ENCODE data around the gene PATJ.
A peak's percentile ranks its signal among the peaks of the same experiment; 100 is the strongest.
"Not testable (repeated sequence)": the region's sequence is repeated elsewhere in the genome, so short reads cannot be mapped to it uniquely, and the experiment has no call there.

Gene PATJ

DNA sequence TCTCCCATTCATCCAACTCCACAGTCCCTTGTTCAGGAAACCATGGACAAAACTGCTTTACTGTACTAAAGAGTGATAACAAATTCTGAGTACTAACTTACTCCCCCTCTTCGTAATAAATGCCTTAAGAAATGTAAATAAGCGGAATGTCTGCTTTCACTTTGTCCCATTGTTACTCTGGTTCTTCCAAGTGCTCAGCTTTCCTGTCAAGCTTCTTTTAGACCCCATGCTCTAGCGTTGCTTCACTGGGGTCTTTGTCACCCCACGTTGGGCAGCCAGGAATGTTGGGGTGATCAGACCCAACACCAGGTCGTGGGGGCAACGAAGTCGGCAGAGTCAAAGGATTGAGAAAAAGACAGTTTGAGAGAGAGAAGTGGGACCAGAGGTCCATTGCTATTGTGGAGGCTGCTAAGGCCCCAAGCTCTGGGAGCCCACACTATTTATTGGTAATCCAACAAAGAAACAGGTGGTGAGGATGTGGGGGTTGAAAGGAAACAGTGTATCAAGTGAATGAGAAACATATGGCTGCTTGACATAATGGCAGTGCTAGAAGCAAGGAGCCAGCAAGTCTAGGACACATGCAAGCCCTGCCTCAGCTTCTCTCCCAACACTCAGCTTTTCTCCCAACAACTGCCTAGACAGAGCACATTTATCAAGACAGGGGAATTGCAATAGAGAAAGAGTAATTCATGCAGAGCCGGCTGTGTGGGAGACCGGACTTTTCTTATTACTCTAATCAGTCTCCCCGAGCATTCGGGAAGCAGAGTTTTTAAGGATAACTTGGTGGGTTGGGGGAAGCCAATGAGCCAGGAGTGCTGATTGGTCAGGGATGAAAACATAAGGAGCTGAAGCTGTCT is 441.1 kb downstream of the PATJ start:
- not testable (repeated sequence) for DNase-seq

GRCh38 chr1:62184336-62184735 is 442.1 kb downstream of the PATJ start:
- no peak for DNase-seq

- DNase-seq = not testable (repeated sequence)
Measured at GRCh38 chr1:62185233-62185632, 443.0 kb downstream of the PATJ start.

- DNase-seq = no peak
Measured at GRCh38 chr1:62185677-62186076, 443.4 kb downstream of the PATJ start.

- DNase-seq = no peak
Measured at GRCh38 chr1:62187548-62187947, 445.3 kb downstream of the PATJ start.

DNA sequence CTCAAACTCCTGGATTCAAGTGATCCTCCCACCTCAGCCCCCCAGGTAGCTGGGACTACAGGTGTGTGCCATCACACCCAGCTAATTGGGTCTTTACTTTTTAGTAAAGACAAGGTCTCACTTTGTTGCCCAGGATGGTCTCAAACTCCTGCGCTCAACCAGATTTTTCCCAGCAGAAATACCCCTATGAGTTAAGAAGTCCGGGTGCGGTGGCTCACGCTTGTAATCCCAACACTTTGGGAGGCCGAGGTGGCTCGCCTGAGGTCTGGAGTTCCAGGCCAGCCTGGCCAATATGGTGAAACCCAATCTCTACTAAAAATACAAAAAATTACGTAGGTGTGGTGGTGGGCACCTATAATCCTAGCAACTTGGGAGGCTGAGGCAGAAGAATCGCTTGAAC is 445.8 kb downstream of the PATJ start:
- no peak for DNase-seq

GRCh38 chr1:62194651-62195544 is 452.6 kb downstream of the PATJ start, which contains the start of gene L1TD1:
L1TD1 (plus strand) TSS chr1:62194849; CDS start chr1:62206629, 11,780 bp downstream.
- peak; percentile 59 for DNase-seq

DNA sequence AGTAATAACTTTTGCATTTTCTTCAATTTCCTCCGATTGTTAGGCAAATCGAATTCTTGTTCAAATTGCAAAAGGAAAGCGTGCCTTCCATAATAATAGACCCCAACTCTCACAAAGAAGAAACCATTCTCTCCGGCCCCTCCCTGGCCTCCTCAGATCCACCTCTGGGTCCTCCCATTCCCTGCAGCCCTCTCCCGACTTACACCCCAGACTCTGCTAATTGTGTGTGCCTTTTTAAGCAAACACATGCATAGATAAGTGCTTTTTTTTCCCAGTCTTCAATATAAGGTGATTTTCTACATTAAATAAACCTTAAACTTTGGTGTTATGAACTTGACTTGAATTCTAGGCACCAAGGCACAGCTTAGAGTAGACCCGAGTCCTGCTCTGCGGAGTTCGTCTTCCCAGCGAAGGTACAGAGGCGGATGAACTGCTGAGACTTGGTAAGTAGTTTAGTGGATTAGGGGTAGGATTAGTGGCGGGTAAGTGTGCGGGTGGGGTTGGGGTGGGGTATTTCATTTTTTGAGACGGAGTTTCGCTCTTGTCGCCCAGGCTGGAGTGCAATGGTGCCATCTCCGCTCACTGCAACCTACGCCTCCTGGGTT is 453.9 kb downstream of the PATJ start:
- no peak for DNase-seq

DNA sequence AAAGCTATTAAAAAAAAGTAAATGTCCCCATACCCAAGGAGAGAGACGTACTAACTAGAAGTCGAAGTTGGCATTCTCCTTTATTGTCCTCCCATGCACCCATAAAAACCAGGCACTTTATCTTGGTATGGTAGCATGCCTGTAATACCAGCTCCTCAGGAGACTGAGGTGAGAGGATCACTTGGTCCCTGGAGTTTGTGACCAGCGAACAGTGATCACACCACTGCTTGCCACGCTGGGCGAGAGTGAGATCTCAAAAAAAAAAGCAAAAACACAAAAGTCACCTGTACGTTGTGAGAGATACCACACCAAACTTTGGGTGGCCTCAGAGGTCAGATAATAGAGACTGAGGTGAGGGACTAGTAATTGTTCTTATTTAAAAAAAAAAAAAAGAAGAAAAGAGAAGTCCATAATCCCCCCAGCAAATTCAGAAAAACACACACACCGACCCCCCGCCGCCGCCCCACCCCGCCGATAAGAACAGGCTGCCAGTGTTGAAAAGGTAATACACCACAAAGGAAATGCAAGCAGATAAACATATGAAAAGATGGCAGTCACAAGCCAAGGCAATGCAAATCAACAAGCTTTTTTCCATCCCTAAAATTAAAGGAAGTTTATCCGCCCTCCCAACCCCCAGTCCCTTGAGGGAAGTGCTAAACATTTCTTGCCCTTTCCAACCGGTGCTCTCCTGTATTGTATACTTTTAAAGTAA is 455.9 kb downstream of the PATJ start:
- no peak for DNase-seq

DNA sequence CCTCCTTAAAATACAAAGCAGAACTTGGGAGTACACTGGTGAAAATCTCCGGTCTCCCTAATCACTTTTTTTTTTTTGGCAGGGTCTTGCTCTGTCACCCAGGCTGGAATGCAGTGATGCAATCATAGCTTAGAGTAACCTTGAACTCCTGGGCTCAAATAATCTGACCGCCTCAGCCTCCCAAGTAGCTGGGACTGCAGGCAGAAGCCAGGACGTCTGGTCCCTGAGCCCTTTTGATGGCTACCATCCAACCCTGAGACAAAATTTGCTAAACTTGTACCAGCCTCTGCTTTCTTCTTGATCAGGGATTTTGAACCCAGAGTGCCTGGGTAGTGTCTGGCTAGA is 456.5 kb downstream of the PATJ start:
- no peak for DNase-seq

DNA sequence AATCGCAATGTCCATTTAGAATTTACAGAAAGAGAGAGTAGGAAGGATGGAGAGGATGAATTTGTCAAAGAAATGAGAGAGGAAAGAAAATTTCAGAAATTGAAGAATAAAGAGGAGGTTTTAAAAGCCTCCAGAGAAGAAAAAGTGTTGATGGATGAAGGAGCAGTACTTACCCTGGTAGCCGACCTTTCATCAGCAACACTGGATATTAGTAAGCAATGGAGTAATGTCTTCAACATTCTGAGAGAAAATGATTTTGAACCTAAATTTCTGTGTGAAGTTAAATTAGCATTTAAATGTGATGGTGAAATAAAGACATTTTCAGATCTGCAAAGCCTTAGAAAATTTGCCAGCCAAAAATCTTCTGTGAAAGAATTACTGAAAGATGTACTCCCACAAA is 464.9 kb downstream of the PATJ start:
- no peak for DNase-seq

GRCh38 chr1:62208087-62208486 is 465.8 kb downstream of the PATJ start:
- no peak for DNase-seq

GRCh38 chr1:62208970-62209369 is 466.7 kb downstream of the PATJ start:
- no peak for DNase-seq

DNA sequence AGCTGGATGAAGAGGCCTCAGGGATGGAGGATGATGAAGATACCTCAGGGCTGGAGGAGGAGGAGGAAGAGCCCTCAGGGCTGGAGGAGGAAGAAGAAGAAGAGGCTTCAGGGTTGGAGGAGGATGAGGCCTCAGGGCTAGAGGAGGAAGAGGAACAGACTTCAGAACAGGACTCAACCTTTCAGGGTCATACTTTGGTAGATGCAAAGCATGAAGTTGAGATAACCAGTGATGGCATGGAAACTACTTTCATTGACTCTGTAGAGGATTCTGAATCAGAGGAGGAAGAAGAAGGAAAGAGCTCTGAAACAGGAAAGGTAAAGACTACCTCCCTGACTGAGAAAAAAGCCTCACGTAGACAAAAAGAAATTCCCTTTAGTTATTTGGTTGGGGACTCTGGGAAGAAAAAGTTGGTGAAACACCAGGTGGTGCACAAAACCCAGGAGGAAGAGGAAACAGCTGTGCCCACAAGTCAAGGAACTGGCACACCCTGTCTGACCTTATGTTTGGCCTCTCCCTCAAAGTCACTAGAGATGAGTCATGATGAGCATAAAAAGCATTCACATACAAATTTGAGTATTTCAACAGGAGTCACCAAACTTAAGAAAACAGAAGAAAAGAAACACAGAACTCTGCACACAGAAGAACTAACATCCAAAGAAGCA is 467.8 kb downstream of the PATJ start:
- no peak for DNase-seq

DNA sequence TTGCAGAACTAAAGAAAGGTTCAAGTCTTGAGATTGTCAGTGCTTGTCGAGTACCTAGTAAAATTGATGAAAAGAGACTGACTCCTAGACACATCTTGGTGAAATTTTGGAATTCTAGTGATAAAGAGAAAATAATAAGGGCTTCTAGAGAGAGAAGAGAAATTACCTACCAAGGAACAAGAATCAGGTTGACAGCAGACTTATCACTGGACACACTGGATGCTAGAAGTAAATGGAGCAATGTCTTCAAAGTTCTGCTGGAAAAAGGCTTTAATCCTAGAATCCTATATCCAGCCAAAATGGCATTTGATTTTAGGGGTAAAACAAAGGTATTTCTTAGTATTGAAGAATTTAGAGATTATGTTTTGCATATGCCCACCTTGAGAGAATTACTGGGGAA is 468.7 kb downstream of the PATJ start:
- no peak for DNase-seq

GRCh38 chr1:62212411-62212810 is 470.1 kb downstream of the PATJ start:
- DNase-seq = no peak

DNA sequence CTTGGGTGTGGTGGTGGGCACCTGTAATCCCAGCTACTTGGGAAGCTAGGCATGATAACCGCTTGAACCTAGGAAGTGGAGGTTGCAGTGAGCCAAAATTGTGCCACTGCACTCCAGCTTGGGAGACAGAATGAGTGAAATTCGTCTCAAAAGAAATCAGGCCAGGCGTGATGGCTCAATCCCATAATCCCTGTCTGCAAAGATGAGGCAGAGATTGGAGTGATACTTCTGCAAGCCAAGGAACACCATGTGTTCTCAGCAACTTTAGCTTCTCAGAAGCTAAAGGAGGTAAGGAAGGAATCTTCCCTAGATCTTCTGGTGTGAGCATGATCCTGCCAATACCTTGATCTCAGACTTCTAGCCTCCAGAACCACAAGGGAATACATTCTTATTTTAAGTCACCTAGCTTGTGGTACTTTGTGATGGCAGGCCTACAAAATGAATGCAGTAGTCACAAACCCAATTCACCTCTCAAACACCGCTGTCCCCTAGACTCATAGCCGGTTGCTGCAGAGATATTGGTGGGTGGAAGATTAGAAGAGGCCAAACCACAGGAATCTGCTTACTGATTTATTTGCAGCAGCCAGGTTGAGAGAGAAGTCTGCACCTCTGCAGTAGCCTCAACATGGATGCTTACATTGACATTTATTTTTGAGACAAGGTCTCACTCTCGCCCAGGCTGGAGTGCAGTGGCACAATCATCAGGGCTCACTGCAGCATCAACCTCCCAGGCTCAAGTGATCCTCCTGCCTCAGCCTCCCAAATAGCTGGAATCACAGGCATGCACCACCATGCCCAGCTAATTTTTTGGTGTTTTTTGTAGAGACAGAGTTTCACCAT is 471.0 kb downstream of the PATJ start:
- DNase-seq = no peak

GRCh38 chr1:62218604-62219003 is 476.3 kb downstream of the PATJ start:
- no peak for DNase-seq

GRCh38 chr1:62220456-62220855 is 478.2 kb downstream of the PATJ start:
- not testable (repeated sequence) for DNase-seq

DNA sequence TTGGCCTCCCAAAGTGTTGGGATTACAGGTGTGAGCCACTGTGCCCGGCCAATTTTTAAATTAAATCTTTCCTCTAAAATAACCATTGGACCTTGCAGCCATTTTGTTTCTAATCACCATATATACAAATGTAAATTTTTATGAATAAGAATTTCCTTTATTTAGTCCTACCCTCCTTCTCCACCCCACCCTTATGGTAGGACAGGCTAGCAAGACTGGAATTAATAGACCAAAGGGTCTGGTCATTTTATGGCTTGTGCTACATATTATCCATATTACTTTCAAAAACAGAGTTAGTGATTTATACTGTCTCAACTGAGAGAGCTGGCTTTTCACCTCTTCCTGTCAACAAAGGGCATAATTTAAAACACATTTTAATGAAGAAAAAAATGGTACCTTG is 478.9 kb downstream of the PATJ start:
- DNase-seq = no peak

- DNase-seq = no peak
Measured at GRCh38 chr1:62222321-62222720, 480.0 kb downstream of the PATJ start.

Measured in right forelimb (tissue), 1 donor.